ENCODE results near the gene TMEM223. TPM values are rescaled to one million over a fixed set of nuclear protein-coding genes. Genes with fewer than 3 reads are reported as not detected.

TMEM223 gene
- total RNA-seq, 1 donor from 2014 or later = 18.6 TPM

DNA sequence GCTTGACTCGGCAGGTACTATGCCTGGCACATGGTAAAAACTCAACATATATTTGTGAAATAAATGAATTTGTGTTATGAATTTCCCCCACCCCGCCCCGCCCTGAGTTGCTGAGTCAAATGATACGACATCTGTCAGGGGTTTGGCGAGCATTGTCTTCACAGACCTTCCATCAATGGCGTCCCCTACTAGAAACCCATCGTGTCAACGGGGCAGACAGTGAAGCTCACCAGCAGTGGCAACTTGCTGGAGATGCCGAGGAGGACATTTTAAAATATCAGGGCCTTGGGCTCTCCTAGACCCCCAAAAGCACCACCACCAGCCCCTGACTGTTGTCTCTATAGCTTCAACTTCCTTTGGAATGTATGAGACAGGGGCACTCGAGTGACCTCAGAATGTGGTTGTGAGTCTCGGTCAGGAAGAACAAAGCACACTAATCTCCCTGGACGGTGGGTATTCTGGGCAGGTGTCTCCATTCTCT, 14.2 kb upstream of the TMEM223 start:
- TF ChIP-seq, protein P1, sequence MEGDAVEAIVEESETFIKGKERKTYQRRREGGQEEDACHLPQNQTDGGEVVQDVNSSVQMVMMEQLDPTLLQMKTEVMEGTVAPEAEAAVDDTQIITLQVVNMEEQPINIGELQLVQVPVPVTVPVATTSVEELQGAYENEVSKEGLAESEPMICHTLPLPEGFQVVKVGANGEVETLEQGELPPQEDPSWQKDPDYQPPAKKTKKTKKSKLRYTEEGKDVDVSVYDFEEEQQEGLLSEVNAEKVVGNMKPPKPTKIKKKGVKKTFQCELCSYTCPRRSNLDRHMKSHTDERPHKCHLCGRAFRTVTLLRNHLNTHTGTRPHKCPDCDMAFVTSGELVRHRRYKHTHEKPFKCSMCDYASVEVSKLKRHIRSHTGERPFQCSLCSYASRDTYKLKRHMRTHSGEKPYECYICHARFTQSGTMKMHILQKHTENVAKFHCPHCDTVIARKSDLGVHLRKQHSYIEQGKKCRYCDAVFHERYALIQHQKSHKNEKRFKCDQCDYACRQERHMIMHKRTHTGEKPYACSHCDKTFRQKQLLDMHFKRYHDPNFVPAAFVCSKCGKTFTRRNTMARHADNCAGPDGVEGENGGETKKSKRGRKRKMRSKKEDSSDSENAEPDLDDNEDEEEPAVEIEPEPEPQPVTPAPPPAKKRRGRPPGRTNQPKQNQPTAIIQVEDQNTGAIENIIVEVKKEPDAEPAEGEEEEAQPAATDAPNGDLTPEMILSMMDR (IDR thresholded peaks at IDR 0.05; ENCODE audit: unreplicated experiment) = no peak
- peak overlapping the region; percentile 97 for H3K4me3 Mint-ChIP-seq (ENCODE audit: low read depth)
- H3K27me3 Mint-ChIP-seq = no peaks in the 10 kb centered on the region
- peaks cover 14% of the 10 kb centered on the region for H3K4me1 Mint-ChIP-seq (ENCODE audit: low read depth)
- no peak for DNase-seq (ENCODE audit: low spot score, unreplicated experiment)
- peak overlapping the region; percentile 99 for H3K27ac Mint-ChIP-seq
- no peaks in the 10 kb centered on the region for H3K9me3 Mint-ChIP-seq (ENCODE audit: low read depth)
- peaks cover 11% of the 10 kb centered on the region for H3K36me3 Mint-ChIP-seq (ENCODE audit: insufficient read depth)

DNA sequence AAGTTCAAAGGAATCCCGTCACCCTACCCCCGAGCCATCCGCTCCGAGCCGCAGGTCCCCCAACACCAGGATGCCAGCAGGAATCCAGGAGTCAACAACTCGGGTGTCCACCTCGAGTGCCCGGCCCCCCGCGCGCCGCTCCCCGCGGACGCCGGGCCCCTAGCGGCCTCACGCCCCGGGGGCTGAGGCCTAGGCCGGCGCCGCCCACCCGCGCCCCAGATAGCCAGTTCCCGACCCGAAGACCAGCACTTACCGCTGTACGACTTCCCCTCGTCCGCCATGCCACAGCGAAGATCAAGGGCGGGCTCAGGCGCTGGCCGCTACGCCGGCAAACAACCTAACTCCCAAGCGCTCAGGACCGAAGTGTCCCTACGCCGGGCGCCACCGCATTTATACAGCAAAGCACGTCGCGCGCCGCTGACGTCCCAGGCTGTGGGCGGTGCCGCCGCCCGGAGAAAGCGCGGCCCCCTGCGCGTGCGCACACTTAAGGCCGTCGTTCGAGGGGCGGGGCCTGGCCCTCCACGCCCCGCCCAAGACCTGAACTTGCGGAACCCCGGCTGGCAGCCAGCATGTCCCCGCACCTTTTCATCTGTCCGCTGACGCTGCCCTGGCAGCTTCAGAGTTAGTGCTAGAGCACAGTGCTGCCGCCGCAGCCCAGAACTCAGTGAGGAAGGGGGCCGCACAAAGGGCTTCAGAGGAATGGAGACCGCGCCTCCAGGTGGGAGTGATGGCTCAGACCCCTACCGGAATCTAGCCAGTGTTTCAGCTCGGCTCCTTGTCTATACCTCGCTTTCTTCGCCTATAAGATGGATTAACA, 13.5 kb upstream of the TMEM223 start, which contains the start of gene NXF1:
TSS of gene NXF1 (minus strand) at position 365 of the 817 bp plus-strand sequence. CDS start at position 281, 84 bp downstream.
- peak; percentile 97 for DNase-seq (ENCODE audit: low spot score, unreplicated experiment)
- Mint-ChIP-seq H3K9me3 (ENCODE audit: low read depth) (no peaks in the 10 kb centered on the region), H3K36me3 (ENCODE audit: insufficient read depth) (peaks cover 14% of the 10 kb centered on the region), H3K4me3 (ENCODE audit: low read depth) (peak within 1 kb of the TSS; percentile 97), H3K27me3 (no peaks in the 10 kb centered on the region), H3K27ac (peak within 1 kb of the TSS; percentile 99), H3K4me1 (ENCODE audit: low read depth) (peaks cover 14% of the 10 kb centered on the region)
- TF ChIP-seq, protein P1 (IDR thresholded peaks at IDR 0.05; ENCODE audit: unreplicated experiment) = peak; percentile 27

DNA sequence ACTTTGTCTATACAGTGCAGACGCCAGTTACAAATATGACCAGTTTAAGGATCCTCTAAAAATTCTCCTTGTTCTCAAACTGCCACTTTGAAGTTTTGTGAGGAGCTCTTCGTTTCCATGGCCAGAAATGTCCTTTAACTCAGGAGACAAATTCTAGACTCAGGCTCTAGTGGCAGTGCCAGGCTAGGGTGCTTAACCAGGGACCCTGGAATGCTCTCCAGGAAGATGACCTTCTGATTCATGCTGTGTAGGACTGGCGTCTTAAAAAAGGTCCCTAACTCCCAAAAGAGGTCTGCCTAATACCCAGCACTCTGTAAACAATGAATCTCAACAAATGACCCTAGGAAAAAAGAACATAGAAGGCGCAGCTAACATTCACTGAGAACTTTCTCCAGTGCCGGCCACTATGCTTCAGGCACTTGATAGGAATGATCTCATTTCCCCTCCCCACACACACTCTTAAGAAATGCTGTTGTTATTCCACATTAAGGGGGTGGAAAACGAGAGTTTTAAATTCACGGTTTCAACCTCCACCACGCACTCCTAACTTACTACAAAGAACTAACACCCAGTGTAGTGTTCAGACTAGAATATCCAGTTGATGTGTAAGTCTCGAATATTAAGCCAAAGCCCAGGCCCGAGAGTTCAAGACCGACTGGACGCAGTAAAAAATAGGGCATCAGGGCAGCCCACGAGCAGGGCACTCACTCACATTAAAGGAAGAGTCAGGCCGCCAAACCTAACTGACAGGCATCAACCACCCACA, 12.7 kb upstream of the TMEM223 start:
- H3K4me1 Mint-ChIP-seq (ENCODE audit: low read depth) = peaks cover 14% of the 10 kb centered on the region
- no peak for DNase-seq (ENCODE audit: low spot score, unreplicated experiment)
- H3K4me3 Mint-ChIP-seq (ENCODE audit: low read depth) = peak overlapping the region; percentile 97
- peak overlapping the region; percentile 98 for H3K27ac Mint-ChIP-seq
- H3K27me3 Mint-ChIP-seq = no peaks in the 10 kb centered on the region
- peaks cover 17% of the 10 kb centered on the region for H3K36me3 Mint-ChIP-seq (ENCODE audit: insufficient read depth)
- H3K9me3 Mint-ChIP-seq (ENCODE audit: low read depth) = no peaks in the 10 kb centered on the region
- TF ChIP-seq, protein P1 (IDR thresholded peaks at IDR 0.05; ENCODE audit: unreplicated experiment) = no peak

DNA sequence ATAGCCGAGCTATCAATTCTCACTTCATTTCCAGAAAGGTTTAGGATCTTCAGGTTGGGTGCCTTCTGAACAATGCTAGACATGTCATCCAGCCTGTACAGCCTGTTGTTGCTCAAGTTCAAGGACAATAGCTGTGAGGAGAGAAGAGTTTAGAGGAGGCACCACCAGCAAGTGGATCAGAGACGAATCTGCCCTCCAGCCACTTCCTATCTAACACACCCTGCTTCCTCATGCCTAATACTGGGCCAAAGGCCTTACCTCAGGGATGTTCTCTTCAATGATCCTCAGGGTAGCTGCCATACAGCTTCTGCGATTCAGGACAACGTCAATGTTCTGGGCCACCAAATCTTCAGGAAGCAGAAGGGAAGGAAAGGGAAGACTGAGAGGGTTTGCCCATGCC, 9.3 kb upstream of the TMEM223 start:
- H3K4me1 Mint-ChIP-seq (ENCODE audit: low read depth) = peaks cover 11% of the 10 kb centered on the region
- H3K27me3 Mint-ChIP-seq = no peaks in the 10 kb centered on the region
- DNase-seq (ENCODE audit: low spot score, unreplicated experiment) = no peak
- TF ChIP-seq, protein P1 (IDR thresholded peaks at IDR 0.05; ENCODE audit: unreplicated experiment) = no peak
- no peak overlapping the region for H3K4me3 Mint-ChIP-seq (ENCODE audit: low read depth)
- H3K36me3 Mint-ChIP-seq (ENCODE audit: insufficient read depth) = peaks cover 27% of the 10 kb centered on the region
- no peak overlapping the region for H3K27ac Mint-ChIP-seq
- H3K9me3 Mint-ChIP-seq (ENCODE audit: low read depth) = no peaks in the 10 kb centered on the region

DNA sequence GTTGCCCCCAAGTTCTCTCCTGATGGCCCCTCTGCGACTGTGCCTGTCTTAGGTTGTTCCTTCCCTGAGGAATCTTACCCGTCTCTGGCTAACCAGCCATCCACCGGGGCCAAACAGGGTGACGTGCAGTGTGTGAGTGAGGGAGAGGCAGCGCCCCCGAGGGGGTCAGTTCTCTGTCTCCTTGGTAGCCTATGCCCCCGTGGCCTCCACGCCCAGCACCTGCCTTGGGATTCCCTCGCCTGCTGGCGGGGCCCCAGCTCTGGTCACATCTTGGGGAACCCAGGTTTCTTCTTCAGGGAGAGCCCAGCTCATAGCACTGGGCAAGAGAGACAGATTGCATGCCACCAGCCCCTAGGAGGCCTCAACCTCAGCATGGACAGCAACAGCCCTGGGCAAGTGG, 7.7 kb upstream of the TMEM223 start:
- H3K27ac Mint-ChIP-seq = no peak overlapping the region
- DNase-seq (ENCODE audit: low spot score, unreplicated experiment) = no peak
- peaks cover 7% of the 10 kb centered on the region for H3K4me1 Mint-ChIP-seq (ENCODE audit: low read depth)
- no peaks in the 10 kb centered on the region for H3K27me3 Mint-ChIP-seq
- peaks cover 37% of the 10 kb centered on the region for H3K36me3 Mint-ChIP-seq (ENCODE audit: insufficient read depth)
- H3K4me3 Mint-ChIP-seq (ENCODE audit: low read depth) = no peak overlapping the region
- TF ChIP-seq, protein P1 (IDR thresholded peaks at IDR 0.05; ENCODE audit: unreplicated experiment) = no peak
- H3K9me3 Mint-ChIP-seq (ENCODE audit: low read depth) = no peaks in the 10 kb centered on the region

Measured in progenitor cell of endocrine pancreas (in vitro differentiated cells).